Subcutaneous abdominal adipose tissue (tissue), 5 donors: ENCODE results near the gene DRAM1.

Experiments
- H3K27ac ChIP-seq: one replicate; pipeline ENCODE4 v1.7.0; 2013; ENCODE audit warnings: low read depth, mild to moderate bottlenecking, inconsistent platforms, low read length, moderate library complexity
- H3K27me3 ChIP-seq, 5 donors: one replicate each; pipeline ENCODE4 v1.7.0; 2013; ENCODE audit warnings: low read length in 5 of 5, inconsistent platforms in 1 of 5; ENCODE audit not compliant: control insufficient read depth in 5 of 5, insufficient read depth in 4 of 5
- H3K36me3 ChIP-seq, 5 donors: one replicate each; pipeline ENCODE4 v1.7.0; 2013; ENCODE audit warnings: low read length in 5 of 5; ENCODE audit not compliant: control insufficient read depth in 5 of 5, insufficient read depth in 5 of 5
- H3K4me1 ChIP-seq, 5 donors: one replicate each; pipeline ENCODE4 v1.7.0; 2013; ENCODE audit warnings: low read length in 5 of 5, mild to moderate bottlenecking in 3 of 5, moderate library complexity in 1 of 5; ENCODE audit not compliant: control insufficient read depth in 5 of 5, insufficient read depth in 5 of 5
- H3K4me3 ChIP-seq, 5 donors: one replicate each; pipeline ENCODE4 v1.7.0; 2013; ENCODE audit warnings: low read length in 5 of 5, low read depth in 1 of 5
- H3K9ac ChIP-seq, 5 donors: one replicate each; pipeline ENCODE4 v1.7.0; 2013; ENCODE audit warnings: low read length in 5 of 5, mild to moderate bottlenecking in 4 of 5, moderate library complexity in 3 of 5
- H3K9me3 ChIP-seq, 5 donors: one replicate each; pipeline ENCODE4 v1.7.0; 2013; ENCODE audit warnings: low read length in 5 of 5; ENCODE audit not compliant: control insufficient read depth in 5 of 5
- donor health status: healthy.
- donor health status: healthy.
- donor health status: healthy.
- donor health status: healthy.
- donor health status: healthy.

Gene DRAM1

GRCh38 chr12:101939306-101939705, 61.9 kb downstream of the DRAM1 start:
- Histone ChIP-seq H3K27me3 (no peaks in the 10 kb centered on the region), H3K27ac (peak overlapping the region; percentile 25), H3K36me3 (no peaks in the 10 kb centered on the region), H3K4me3 (no peak overlapping the region), H3K9me3 (no peaks in the 10 kb centered on the region), H3K9ac (no peak overlapping the region), H3K4me1 (peaks cover 0 to 23% (median 15%) of the 10 kb centered on the region in 5 donors)

- H3K9me3 ChIP-seq, result no peaks in the 10 kb centered on the region
- peaks cover 0 to 23% (median 15%) of the 10 kb centered on the region in 5 donors for H3K4me1 ChIP-seq
- no peaks in the 10 kb centered on the region for H3K27me3 ChIP-seq
- no peak overlapping the region for H3K9ac ChIP-seq
- peak overlapping the region; percentile 26 for H3K27ac ChIP-seq
- H3K36me3 ChIP-seq, result no peaks in the 10 kb centered on the region
- H3K4me3 ChIP-seq, result no peak overlapping the region
Measured at GRCh38 chr12:101939856-101940265, 62.5 kb downstream of the DRAM1 start.

GRCh38 chr12:101940400-101940950, 63.1 kb downstream of the DRAM1 start:
- Histone ChIP-seq H3K9ac (no peak overlapping the region), H3K9me3 (no peaks in the 10 kb centered on the region), H3K36me3 (no peaks in the 10 kb centered on the region), H3K4me3 (no peak overlapping the region), H3K4me1 (peaks cover 0 to 23% (median 17%) of the 10 kb centered on the region in 5 donors), H3K27ac (peak overlapping the region; percentile 26), H3K27me3 (no peaks in the 10 kb centered on the region)

- no peaks in the 10 kb centered on the region for H3K9me3 ChIP-seq
- H3K4me3 ChIP-seq, result no peak overlapping the region
- H3K9ac ChIP-seq, result peak overlapping the region in 1 of 5 donors; percentile 12
- no peaks in the 10 kb centered on the region for H3K36me3 ChIP-seq
- H3K27me3 ChIP-seq, result no peaks in the 10 kb centered on the region
- peak overlapping the region; percentile 4 for H3K27ac ChIP-seq
- peaks cover 0 to 32% (median 23%) of the 10 kb centered on the region in 5 donors for H3K4me1 ChIP-seq
Measured at GRCh38 chr12:101941306-101942249, 64.2 kb downstream of the DRAM1 start.

GRCh38 chr12:101942250-101942605, 64.8 kb downstream of the DRAM1 start:
- Histone ChIP-seq H3K27ac (peak overlapping the region; percentile 4), H3K4me3 (no peak overlapping the region), H3K9me3 (no peaks in the 10 kb centered on the region), H3K36me3 (no peaks in the 10 kb centered on the region), H3K4me1 (peaks cover 0 to 31% (median 27%) of the 10 kb centered on the region in 5 donors), H3K9ac (no peak overlapping the region), H3K27me3 (no peaks in the 10 kb centered on the region)

GRCh38 chr12:101945369-101946232, 68.2 kb downstream of the DRAM1 start:
- Histone ChIP-seq H3K4me1 (peaks cover 0 to 28% (median 23%) of the 10 kb centered on the region in 5 donors), H3K27me3 (no peaks in the 10 kb centered on the region), H3K4me3 (no peak overlapping the region), H3K36me3 (no peaks in the 10 kb centered on the region), H3K9ac (no peak overlapping the region), H3K9me3 (no peaks in the 10 kb centered on the region), H3K27ac (peak overlapping the region; percentile 8)

GRCh38 chr12:101946233-101946611, 68.8 kb downstream of the DRAM1 start:
- Histone ChIP-seq H3K4me3 (no peak overlapping the region), H3K27me3 (no peaks in the 10 kb centered on the region), H3K27ac (peak overlapping the region; percentile 8), H3K36me3 (no peaks in the 10 kb centered on the region), H3K4me1 (peaks cover 0 to 24% (median 20%) of the 10 kb centered on the region in 5 donors), H3K9me3 (no peaks in the 10 kb centered on the region), H3K9ac (no peak overlapping the region)

GRCh38 chr12:101947316-101947715, 69.9 kb downstream of the DRAM1 start:
- H3K9me3 ChIP-seq, result no peaks in the 10 kb centered on the region
- no peak overlapping the region for H3K27ac ChIP-seq
- no peak overlapping the region for H3K9ac ChIP-seq
- no peaks in the 10 kb centered on the region for H3K36me3 ChIP-seq
- H3K27me3 ChIP-seq, result no peaks in the 10 kb centered on the region
- peaks cover 0 to 16% (median 13%) of the 10 kb centered on the region in 5 donors for H3K4me1 ChIP-seq
- H3K4me3 ChIP-seq, result no peak overlapping the region

- Histone ChIP-seq H3K36me3 (no peaks in the 10 kb centered on the region), H3K9ac (no peak overlapping the region), H3K9me3 (no peaks in the 10 kb centered on the region), H3K27ac (no peak overlapping the region), H3K4me3 (no peak overlapping the region), H3K4me1 (peaks cover 0 to 16% (median 13%) of the 10 kb centered on the region in 5 donors), H3K27me3 (no peaks in the 10 kb centered on the region)
Measured at GRCh38 chr12:101948365-101948764, 71.0 kb downstream of the DRAM1 start.
